Ishikawa (cell line): Measurements from ENCODE around the gene HSD11B2.

Experiments
- CREB1 ChIP-seq: IDR thresholded peaks from 2 replicates; pipeline ENCODE4 v1.6.1; 2012; ENCODE audit warnings: low read depth
- EGR1 ChIP-seq: IDR thresholded peaks from 2 replicates; pipeline ENCODE4 v1.6.1; 2012
- EP300 ChIP-seq: IDR thresholded peaks from 2 replicates; pipeline ENCODE4 v1.6.1; 2012; ENCODE audit warnings: borderline replicate concordance
- FOXM1 ChIP-seq: IDR thresholded peaks from 2 replicates; pipeline ENCODE4 v1.6.1; 2012; ENCODE audit warnings: low read depth, borderline replicate concordance
- NFIC ChIP-seq: IDR thresholded peaks from 2 replicates; pipeline ENCODE4 v1.6.1; 2012
- RAD21 ChIP-seq: IDR thresholded peaks from 2 replicates; pipeline ENCODE4 v1.6.1; 2012; ENCODE audit warnings: low read depth
- REST ChIP-seq: IDR thresholded peaks from 2 replicates; pipeline ENCODE4 v1.6.1; 2012; ENCODE audit warnings: low read depth, mild to moderate bottlenecking
- TAF1 ChIP-seq: IDR thresholded peaks from 2 replicates; pipeline ENCODE4 v1.6.1; 2012; ENCODE audit warnings: low read depth, mild to moderate bottlenecking
- TCF12 ChIP-seq: IDR thresholded peaks from 2 replicates; pipeline ENCODE4 v1.6.1; 2012; ENCODE audit warnings: low read depth
- USF1 ChIP-seq: IDR thresholded peaks from 2 replicates; pipeline ENCODE4 v1.6.1; 2012
- YY1 ChIP-seq: IDR thresholded peaks from 2 replicates; pipeline ENCODE4 v1.6.1; 2012; ENCODE audit warnings: low read depth

GRCh38 chr16:67470359-67470758 lies 39.4 kb downstream of the HSD11B2 start:
- TF ChIP-seq NFIC, result peak; percentile 43; the same call in 1 of the 2 replicates
- no peak for TF ChIP-seq TCF12
- TF ChIP-seq YY1, result no peak
- TF ChIP-seq USF1, result no peak
- TF ChIP-seq FOXM1, result no peak
- TF ChIP-seq EGR1, result no peak
- TF ChIP-seq RAD21, result no peak
- TF ChIP-seq EP300, result no peak
- no peak for TF ChIP-seq REST
- TF ChIP-seq CREB1, result no peak
- no peak for TF ChIP-seq TAF1
